GM18873 (cell line): ENCODE measurements around the gene KCNIP3.

Experiments
- ATAC-seq: cut with Tn5 transposase; IDR thresholded peaks from one replicate; pipeline ENCODE4 v1.9.1; 2021; ENCODE audit warnings: mild to moderate bottlenecking, moderate library complexity, moderate number of reproducible peaks; ENCODE audit not compliant: unreplicated experiment, low FRiP score

The KCNIP3 gene

DNA sequence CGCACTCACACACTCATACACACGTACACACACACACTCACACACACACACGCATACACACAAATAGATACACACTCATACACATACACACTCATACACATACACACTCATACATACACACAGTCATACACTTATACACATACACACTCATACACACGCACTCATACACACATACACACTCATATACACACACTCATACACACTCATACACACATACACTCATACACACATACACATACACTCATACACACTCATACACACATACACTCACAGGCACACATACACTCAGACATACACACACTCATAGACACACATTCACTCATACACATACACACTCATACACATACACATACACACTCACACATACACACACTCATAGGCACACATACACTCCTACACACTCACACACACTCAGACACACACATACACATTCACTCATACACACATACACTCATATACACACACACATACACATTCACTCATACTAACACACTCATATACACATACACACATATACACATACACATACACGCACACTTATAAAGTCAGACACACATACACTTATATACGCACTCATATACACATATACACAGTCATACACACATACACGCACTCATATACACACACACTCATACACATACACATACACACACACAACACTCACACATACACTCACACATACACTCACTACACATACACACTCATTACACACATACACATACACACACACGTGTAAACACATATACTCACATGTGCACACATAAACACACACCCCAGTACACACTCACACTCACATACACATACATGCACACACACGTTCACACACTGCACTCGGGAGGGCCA is 28.7 kb downstream of the KCNIP3 start:
- no peak for ATAC-seq

- ATAC-seq: no peak
These were observed 29.4 kb downstream of the KCNIP3 start for GRCh38 chr2:95326433-95327140.

DNA sequence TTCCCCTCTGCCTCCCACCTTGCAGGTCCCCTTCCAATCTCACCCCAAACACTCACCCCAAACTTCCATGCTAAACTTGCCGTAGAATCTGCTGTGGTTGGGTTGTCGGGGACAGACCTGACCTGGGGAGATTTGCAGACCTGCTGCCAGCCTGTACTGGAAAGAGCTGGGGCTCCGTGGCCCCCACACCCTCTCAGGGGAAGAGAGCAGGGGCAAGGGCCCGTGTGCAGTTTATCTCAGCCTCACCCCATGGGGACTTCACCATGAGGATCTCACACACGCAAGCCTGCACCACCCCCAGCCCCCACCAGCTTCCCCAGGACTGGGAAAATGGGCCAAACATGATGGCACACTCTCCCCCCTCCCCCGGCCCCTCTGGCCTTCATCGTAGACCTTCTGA is 30.7 kb downstream of the KCNIP3 start:
- no peak for ATAC-seq

DNA sequence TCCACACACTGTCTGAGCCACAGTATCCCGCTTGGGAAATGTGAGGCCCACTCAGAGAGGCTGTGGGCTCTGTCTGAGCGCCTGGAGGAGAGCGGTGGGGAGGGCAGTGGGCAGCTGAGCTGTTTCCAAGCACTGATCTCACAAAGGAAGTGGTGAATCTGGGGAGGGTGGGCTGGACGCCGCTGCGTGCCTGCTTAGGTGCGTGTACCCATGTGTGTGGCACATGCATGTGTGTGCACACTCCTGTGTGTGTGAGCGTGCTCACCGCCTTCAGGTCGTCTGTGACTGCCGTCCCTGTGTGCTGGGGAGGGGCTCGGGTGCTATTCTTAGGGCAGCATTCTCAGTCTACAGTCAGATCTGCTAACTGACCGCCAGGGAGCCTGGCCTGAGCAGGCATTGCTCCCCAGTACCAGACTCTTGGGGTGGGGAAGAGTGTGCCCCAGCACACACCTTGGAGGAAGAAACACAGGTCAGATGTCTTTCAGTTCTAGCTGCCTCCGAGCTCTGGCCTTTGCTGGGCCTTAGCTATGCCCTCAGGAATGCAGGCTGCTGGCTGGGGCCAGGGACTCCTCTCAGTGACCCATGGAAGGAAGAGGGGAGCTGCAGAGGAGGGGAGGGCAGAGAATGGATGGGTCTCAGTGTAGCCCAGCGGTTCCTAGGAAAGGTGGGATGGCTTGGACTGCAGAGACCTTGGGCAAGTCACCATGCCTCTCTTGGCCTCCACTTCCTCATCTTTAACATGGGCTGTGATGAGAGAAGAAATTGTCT is 31.4 kb downstream of the KCNIP3 start:
- no peak for ATAC-seq

- ATAC-seq: no peak
These were observed 32.3 kb downstream of the KCNIP3 start for GRCh38 chr2:95329401-95329800.

DNA sequence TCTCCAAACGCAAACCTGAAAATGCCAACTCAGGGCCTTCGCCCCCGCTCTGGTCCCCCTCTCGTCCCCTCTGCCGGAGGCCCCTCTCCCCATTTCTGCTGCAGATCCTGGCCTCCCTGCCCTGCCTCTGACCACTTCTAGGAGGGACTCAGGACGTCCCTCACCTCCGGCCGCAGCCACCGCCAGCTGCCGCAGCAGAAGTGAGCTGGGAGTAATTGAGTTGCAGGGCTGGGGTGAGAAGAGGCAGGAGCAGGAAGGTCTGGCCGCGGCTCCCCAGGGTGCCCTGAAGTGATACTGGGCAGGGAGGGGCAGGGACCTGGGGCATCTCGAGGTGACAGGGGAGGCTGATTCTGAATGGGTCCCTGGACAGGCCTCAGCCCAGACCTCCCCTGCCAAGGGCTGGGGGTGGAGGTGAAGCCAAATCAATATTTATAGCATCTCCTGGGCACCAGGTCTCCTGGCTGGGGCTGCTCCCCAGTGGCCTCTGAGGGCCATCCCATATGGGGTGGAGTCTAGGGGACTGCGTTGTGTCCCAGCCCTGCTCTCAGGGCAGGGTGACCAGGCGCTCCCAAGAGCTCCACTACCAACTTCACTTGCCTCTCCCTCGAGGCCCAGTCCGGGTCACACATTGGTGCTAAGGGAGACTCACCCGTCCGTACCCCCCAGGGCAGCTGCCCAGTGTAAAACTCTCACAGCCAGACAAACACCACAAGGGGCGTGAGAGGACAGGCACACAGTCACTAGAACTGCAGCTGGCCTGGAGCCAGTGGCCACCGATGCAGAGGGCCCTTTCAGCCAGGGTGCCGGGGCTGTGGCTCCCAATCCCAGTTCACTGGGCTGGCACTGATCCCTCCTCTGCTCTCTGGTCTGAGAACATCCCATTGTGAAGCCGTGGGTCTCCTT is 33.0 kb downstream of the KCNIP3 start:
- no peak for ATAC-seq

DNA sequence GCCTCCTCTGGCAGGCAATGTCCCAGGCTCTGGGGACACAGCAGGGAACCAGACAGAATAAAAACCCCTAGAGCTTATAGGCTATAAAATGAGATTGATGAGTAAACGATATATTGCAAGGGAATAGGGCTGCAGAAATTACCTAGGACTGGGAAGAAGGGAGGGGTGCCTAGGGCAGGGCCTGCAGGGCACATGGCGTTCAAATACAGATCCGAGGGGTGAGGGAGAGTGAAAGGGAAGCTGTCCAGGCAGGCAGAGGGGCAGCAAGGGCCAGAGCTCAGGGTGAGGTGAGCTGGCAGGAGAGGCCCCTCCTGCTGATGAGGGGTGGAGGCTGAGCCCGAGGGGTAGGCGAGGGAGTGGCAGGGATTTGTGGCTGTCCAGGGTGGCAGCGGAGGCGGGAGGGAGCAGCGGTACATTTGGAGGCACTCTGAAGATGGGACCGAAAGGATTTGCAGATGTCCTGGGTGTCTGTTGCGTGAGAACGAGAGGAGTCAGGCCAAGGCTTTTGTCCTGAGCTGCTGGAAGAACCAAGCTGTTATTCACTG is 33.7 kb downstream of the KCNIP3 start:
- ATAC-seq: no peak

DNA sequence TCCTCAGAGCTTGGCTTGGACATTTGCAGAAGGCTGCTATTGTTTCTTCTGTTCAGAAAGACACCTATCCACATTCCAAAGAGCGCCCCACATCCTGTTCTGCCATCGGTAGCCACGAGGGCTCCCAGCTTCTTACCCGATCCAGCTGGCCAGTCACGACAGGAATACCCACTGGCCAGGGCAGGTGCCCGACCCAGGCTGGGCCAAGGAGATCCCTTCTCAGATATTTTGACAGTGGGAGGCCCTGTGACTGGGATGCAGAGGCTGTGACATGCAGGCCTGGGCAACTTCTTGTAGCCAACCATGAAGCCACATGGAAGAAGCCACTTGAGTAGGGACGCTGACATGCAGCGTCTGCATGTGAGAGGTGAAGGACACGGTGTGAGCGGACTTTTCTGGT is 34.5 kb downstream of the KCNIP3 start:
- no peak for ATAC-seq

GRCh38 chr2:95332036-95332435 is 34.9 kb downstream of the KCNIP3 start:
- no peak for ATAC-seq

GRCh38 chr2:95333056-95333455 is 35.9 kb downstream of the KCNIP3 start:
- no peak for ATAC-seq

- ATAC-seq: no peak
These were observed 36.8 kb downstream of the KCNIP3 start for GRCh38 chr2:95333888-95334338.

- no peak for ATAC-seq
These were observed 37.9 kb downstream of the KCNIP3 start for GRCh38 chr2:95334916-95335641.

- no peak for ATAC-seq
These were observed 39.3 kb downstream of the KCNIP3 start for GRCh38 chr2:95336406-95336805.

GRCh38 chr2:95337829-95338228 is 40.7 kb downstream of the KCNIP3 start:
- no peak for ATAC-seq

DNA sequence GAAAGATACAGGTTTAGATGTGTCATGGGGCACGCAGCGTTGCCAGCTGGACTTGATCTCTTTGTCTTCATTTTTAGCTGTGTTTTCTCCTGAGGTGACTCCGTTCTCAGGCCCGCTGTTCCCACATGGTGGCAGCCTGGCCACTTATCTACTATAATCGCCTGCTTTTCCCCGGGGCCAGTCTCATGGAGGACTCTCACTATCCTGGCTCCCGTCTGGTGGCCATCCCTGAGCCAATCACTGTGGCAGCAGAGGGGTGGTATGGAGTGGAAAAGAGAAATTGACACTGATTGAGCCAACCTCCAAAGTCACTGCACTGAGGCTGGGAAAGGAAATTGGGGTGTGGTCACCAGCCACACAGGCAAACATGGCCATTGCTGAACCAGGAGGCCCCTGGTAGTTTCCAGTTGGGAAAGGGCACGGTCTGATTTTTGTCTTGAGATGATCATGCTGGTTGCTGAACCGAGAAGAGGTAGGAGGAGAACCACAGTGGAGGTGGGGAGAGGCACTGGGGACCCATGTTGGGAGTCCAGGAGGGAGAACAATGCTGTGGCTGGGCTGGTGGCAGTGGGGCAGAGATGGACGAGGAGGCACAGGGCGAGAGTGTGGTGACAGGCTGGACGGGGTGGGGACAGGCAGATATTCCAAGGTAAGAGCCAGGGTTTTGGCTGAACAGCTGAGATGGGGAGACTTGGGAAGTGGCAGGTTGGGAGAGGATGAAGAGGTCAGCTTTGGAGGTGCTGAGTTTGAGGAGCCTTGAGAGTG is 45.6 kb downstream of the KCNIP3 start:
- no peak for ATAC-seq

DNA sequence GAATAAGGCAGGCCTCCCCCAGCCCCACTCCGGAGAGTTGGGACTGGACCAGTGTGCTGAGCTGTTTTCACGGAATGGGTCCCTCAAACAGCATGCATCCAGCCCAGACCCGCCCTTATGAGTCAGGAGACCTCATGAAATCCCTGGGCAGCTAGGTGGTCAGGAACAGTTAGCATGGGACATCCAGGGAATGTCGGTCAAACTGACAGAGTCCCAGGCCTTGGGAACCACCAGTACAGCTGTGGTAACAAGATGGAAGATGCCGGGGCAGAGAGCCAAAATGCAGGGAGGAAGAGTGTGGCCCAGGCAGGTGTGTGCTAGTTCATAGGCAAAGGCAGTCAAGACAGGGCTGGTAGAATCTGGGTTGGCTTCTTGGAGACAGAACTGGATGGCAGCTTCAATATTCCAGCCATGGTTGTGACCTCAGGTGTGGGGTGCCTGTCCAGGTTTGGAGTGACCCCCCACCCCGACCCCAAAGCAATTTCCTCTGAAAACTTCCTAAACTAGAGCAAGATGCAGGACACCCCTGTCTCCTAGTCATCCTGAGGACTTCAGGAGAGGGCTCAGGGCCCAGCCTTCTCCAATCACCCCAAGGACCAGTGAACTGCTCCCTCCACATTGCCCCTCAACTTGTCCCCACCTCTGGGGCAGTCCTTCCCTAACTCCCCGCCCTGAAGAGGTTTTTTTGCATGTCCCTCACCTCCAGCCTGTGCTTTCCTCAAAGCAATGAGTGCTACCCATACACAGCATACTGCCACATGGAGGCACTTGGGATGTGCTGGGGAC is 46.5 kb downstream of the KCNIP3 start:
- ATAC-seq: no peak

- no peak for ATAC-seq
These were observed 47.1 kb downstream of the KCNIP3 start for GRCh38 chr2:95344215-95344583.

DNA sequence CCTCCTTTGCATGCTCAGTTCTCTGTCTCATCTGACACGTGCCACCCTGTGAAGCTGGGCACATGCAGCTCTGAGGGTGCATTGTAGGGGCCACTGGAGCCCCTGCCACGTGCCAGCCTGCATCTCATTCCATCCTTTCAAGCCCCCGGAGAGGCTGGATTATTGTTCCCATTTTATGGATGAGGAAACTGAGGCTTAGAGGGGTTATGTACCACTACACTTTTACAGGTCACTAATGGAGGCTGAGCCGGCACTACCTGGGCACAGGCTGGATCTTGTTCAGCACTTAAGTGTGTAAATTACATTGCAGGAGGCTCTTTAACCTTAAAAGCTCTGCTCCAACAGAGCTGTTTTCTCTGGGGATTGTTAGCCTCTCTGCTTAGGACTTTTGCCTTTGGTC is 47.5 kb downstream of the KCNIP3 start:
- ATAC-seq: no peak
